Karpas-422 (cell line): ENCODE measurements around the gene LPP. TPM values are rescaled to one million over a fixed set of nuclear protein-coding genes. Genes with fewer than 3 reads are reported as not detected.

Experiments used
- DNase-seq: peaks from one replicate; pipeline ENCODE4 v3.0.0-alpha.2; 2015
- H2AFZ ChIP-seq: fragments of 200-600 bp; sonication (generic); 2 replicates; pipeline ENCODE4 v1.6.1; 2014; ENCODE audit warnings: antibody characterized with exemption, low read length, mixed read lengths
- H3K27ac ChIP-seq: fragments of 200-600 bp; sonication (generic); 2 replicates; pipeline ENCODE4 v1.5.1; 2014; ENCODE audit warnings: mild to moderate bottlenecking, low read length, moderate library complexity
- H3K27me3 ChIP-seq: fragments of 200-600 bp; sonication (generic); 2 replicates; pipeline ENCODE4 v1.6.1; 2014; ENCODE audit warnings: low read length, mixed read lengths
- H3K36me3 ChIP-seq: fragments of 200-600 bp; sonication (generic); 2 replicates; pipeline ENCODE4 v1.6.1; 2014; ENCODE audit warnings: low read length, mixed read lengths; ENCODE audit not compliant: insufficient read depth
- H3K4me1 ChIP-seq: fragments of 200-600 bp; sonication (generic); 2 replicates; pipeline ENCODE4 v1.6.1; 2014; ENCODE audit warnings: mild to moderate bottlenecking, low read length, mixed read lengths
- H3K4me2 ChIP-seq: fragments of 200-600 bp; sonication (generic); 2 replicates; pipeline ENCODE4 v1.6.1; 2014; ENCODE audit warnings: low read length, low read depth, mild to moderate bottlenecking; ENCODE audit not compliant: poor library complexity, severe bottlenecking
- H3K4me3 ChIP-seq: fragments of 200-600 bp; sonication (generic); 2 replicates; pipeline ENCODE4 v1.5.1; 2014; ENCODE audit warnings: mild to moderate bottlenecking, antibody characterized with exemption, low read length, mixed read lengths
- H3K79me2 ChIP-seq: fragments of 200-600 bp; sonication (generic); 2 replicates; pipeline ENCODE4 v1.6.1; 2014; ENCODE audit warnings: mild to moderate bottlenecking, low read length, mixed read lengths
- H3K9ac ChIP-seq: fragments of 200-600 bp; sonication (generic); 2 replicates; pipeline ENCODE4 v1.6.0; 2014; ENCODE audit warnings: low read length
- H3K9me2 ChIP-seq: fragments of 200-600 bp; sonication (generic), shearing (Covaris generic); replicated peaks from 2 replicates; pipeline ENCODE4 v1.6.0; 2014; ENCODE audit warnings: mild to moderate bottlenecking, low read length, moderate library complexity; ENCODE audit not compliant: insufficient read depth
- H3K9me3 ChIP-seq: fragments of 300-700, 200-600 bp; sonication (generic); 2 replicates; pipeline ENCODE4 v1.6.1; 2014; ENCODE audit warnings: low read length, mixed read lengths
- H4K20me1 ChIP-seq: fragments of 200-600 bp; sonication (generic); 2 replicates; pipeline ENCODE4 v1.6.1; 2014; ENCODE audit warnings: mild to moderate bottlenecking, antibody characterized with exemption, low read length, low read depth; ENCODE audit not compliant: insufficient read depth
- total RNA-seq: library from RNA; depleted of rRNA; stranded (reverse); fragments of >200 nt; shearing (Covaris generic); gene quantifications from 2 replicates; pipeline ENCODE4 v1.2.3, GENCODE V29; 2014; ENCODE audit warnings: low replicate concordance; rRNA removed

LPP gene
- total RNA-seq, result 72.8 and 88.5 TPM in 2 replicates

- no peaks in the 10 kb centered on the region; the same call in 1 of the 2 replicates for H3K27me3 ChIP-seq
- H3K4me1 ChIP-seq, result peaks cover 40% of the 10 kb centered on the region
- peak within 1 kb of the TSS; percentile 83 for H3K9ac ChIP-seq
- no peaks in the 10 kb centered on the region; the same call in 1 of the 2 replicates for H4K20me1 ChIP-seq
- H3K27ac ChIP-seq, result peak within 1 kb of the TSS; percentile 27
- peak within 1 kb of the TSS; percentile 76; the same call in 1 of the 2 replicates for H2AFZ ChIP-seq
- peak within 1 kb of the TSS; percentile 82 for H3K4me3 ChIP-seq
- H3K4me2 ChIP-seq, result peak within 1 kb of the TSS; percentile 97
- DNase-seq, result peak; percentile 93
- no peaks in the 10 kb centered on the region for H3K36me3 ChIP-seq
- H3K9me2 ChIP-seq, result no peaks in the 10 kb centered on the region
- H3K79me2 ChIP-seq, result no peaks in the 10 kb centered on the region
- no peaks in the 10 kb centered on the region for H3K9me3 ChIP-seq
Measured at GRCh38 chr3:188154014-188154808, at the start of gene LPP. LPP (plus strand) TSS chr3:188154157; CDS start chr3:188406121, 251,964 bp downstream.

- Histone ChIP-seq H3K4me3 (no peak overlapping the region), H3K36me3 (no peaks in the 10 kb centered on the region), H3K9me2 (no peaks in the 10 kb centered on the region), H3K27me3 (no peaks in the 10 kb centered on the region), H2AFZ (no peak overlapping the region), H4K20me1 (no peaks in the 10 kb centered on the region), H3K79me2 (no peaks in the 10 kb centered on the region), H3K9ac (no peak overlapping the region), H3K27ac (no peak overlapping the region), H3K4me2 (no peak overlapping the region), H3K9me3 (no peaks in the 10 kb centered on the region), H3K4me1 (peaks cover 27% of the 10 kb centered on the region)
- DNase-seq, result no peak
Measured at GRCh38 chr3:188106006-188106405, 48.0 kb upstream of the LPP start.

- Histone ChIP-seq H3K27me3 (no peaks in the 10 kb centered on the region), H3K27ac (no peak overlapping the region), H3K9ac (no peak overlapping the region), H4K20me1 (no peaks in the 10 kb centered on the region), H3K9me3 (no peaks in the 10 kb centered on the region), H3K9me2 (no peaks in the 10 kb centered on the region), H3K36me3 (no peaks in the 10 kb centered on the region), H3K79me2 (no peaks in the 10 kb centered on the region), H3K4me3 (no peak overlapping the region), H2AFZ (no peak overlapping the region), H3K4me1 (peaks cover 27% of the 10 kb centered on the region), H3K4me2 (no peak overlapping the region)
- DNase-seq, result no peak
Measured at GRCh38 chr3:188106454-188106853, 47.5 kb upstream of the LPP start.

GRCh38 chr3:188106887-188107830, 46.8 kb upstream of the LPP start:
- no peak for DNase-seq
- no peaks in the 10 kb centered on the region for H3K27me3 ChIP-seq
- no peak overlapping the region for H3K9ac ChIP-seq
- H3K79me2 ChIP-seq, result no peaks in the 10 kb centered on the region
- H3K27ac ChIP-seq, result no peak overlapping the region
- no peak overlapping the region for H3K4me3 ChIP-seq
- H3K9me3 ChIP-seq, result no peaks in the 10 kb centered on the region
- no peaks in the 10 kb centered on the region for H4K20me1 ChIP-seq
- H3K4me2 ChIP-seq, result no peak overlapping the region
- no peak overlapping the region for H2AFZ ChIP-seq
- no peaks in the 10 kb centered on the region for H3K36me3 ChIP-seq
- H3K4me1 ChIP-seq, result peaks cover 32% of the 10 kb centered on the region
- no peaks in the 10 kb centered on the region for H3K9me2 ChIP-seq

GRCh38 chr3:188108703-188109412, 45.1 kb upstream of the LPP start:
- peak; percentile 76 for DNase-seq
- Histone ChIP-seq H3K4me3 (peak overlapping the region; percentile 1; the same call in 1 of the 2 replicates), H3K79me2 (no peaks in the 10 kb centered on the region), H3K27ac (peak overlapping the region; percentile 42), H4K20me1 (no peaks in the 10 kb centered on the region), H3K4me2 (peak overlapping the region; percentile 51), H3K27me3 (no peaks in the 10 kb centered on the region), H3K9me2 (no peaks in the 10 kb centered on the region), H2AFZ (peak overlapping the region; percentile 4), H3K4me1 (peaks cover 38% of the 10 kb centered on the region), H3K9me3 (no peaks in the 10 kb centered on the region), H3K36me3 (no peaks in the 10 kb centered on the region), H3K9ac (peak overlapping the region; percentile 5; the same call in 1 of the 2 replicates)

- H3K4me3 ChIP-seq, result no peak overlapping the region
- no peaks in the 10 kb centered on the region for H3K9me2 ChIP-seq
- H3K27me3 ChIP-seq, result no peaks in the 10 kb centered on the region
- no peak overlapping the region for H3K27ac ChIP-seq
- no peaks in the 10 kb centered on the region for H4K20me1 ChIP-seq
- no peak for DNase-seq
- peaks cover 33% of the 10 kb centered on the region for H3K4me1 ChIP-seq
- no peaks in the 10 kb centered on the region for H3K9me3 ChIP-seq
- H3K4me2 ChIP-seq, result no peak overlapping the region
- H3K79me2 ChIP-seq, result no peaks in the 10 kb centered on the region
- no peak overlapping the region for H3K9ac ChIP-seq
- H3K36me3 ChIP-seq, result no peaks in the 10 kb centered on the region
- H2AFZ ChIP-seq, result no peak overlapping the region
Measured at GRCh38 chr3:188111002-188111584, 42.9 kb upstream of the LPP start.

GRCh38 chr3:188113756-188114155, 40.2 kb upstream of the LPP start:
- Histone ChIP-seq H2AFZ (no peak overlapping the region), H3K9me2 (no peaks in the 10 kb centered on the region), H3K4me2 (no peak overlapping the region), H3K36me3 (no peaks in the 10 kb centered on the region), H3K27ac (no peak overlapping the region), H3K9ac (no peak overlapping the region), H3K9me3 (no peaks in the 10 kb centered on the region), H3K79me2 (no peaks in the 10 kb centered on the region), H3K27me3 (no peaks in the 10 kb centered on the region), H3K4me3 (no peak overlapping the region), H3K4me1 (peaks cover 29% of the 10 kb centered on the region), H4K20me1 (no peaks in the 10 kb centered on the region)
- DNase-seq, result no peak
